Cortex of kidney (tissue), 1 donor: Measurements from ENCODE around the gene APOA5.
"Not testable (repeated sequence)": the region's sequence is repeated elsewhere in the genome, so short reads cannot be mapped to it uniquely, and the experiment has no call there.

Experiments
- DNase-seq: peaks from one replicate; lab custom pipeline; 2025; lab: John Stamatoyannopoulos, UW

APOA5 gene, protein sequence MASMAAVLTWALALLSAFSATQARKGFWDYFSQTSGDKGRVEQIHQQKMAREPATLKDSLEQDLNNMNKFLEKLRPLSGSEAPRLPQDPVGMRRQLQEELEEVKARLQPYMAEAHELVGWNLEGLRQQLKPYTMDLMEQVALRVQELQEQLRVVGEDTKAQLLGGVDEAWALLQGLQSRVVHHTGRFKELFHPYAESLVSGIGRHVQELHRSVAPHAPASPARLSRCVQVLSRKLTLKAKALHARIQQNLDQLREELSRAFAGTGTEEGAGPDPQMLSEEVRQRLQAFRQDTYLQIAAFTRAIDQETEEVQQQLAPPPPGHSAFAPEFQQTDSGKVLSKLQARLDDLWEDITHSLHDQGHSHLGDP

DNA sequence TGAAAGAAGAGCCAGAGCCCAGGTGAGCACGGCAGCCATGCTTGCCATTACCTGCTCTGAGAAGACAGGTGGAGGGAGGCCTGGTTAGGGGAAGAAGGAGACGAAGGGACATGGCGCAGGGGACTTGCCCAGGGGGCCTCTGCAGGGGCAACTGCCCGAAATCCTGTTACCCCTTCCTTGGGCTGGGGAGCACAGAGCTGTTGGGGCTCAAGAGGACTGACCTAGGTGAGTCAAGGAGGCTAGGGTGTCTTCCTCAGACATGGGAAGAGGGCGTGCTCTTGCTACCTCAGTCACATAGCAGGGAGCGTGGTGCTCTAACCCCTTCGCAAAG is at the start of gene APOA5:
APOA5 (minus strand) TSS at position 67 of the 331 bp plus-strand sequence; CDS start at position 48, 19 bp downstream.
- no peak for DNase-seq

DNA sequence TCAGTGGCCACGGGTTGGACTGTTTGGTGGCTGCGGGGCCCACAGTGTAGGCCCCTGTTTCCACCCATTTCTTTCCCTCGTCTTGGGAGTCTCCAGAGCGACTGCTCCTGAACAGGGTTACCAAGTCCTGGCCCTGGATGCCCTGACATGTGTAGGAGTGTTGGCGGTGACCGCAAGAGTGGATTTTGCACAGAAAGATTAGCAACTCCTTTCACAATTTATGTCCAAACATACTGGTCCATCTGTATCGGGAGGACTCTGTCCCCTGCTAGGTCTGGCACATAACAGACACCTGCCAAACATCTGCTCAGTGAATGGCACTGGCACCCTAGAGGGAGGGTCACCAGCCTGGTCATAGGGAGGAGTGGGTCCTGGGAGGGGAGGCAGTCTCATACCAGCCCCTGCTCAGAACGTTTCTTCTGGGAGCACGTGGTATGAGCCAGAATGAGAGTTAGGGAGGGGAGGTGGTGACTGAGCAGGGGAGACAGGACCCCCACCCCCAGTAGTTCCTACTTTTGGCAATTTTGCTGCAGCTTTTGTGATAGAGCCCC is 49.1 kb upstream of the APOA5 start:
- no peak for DNase-seq

DNA sequence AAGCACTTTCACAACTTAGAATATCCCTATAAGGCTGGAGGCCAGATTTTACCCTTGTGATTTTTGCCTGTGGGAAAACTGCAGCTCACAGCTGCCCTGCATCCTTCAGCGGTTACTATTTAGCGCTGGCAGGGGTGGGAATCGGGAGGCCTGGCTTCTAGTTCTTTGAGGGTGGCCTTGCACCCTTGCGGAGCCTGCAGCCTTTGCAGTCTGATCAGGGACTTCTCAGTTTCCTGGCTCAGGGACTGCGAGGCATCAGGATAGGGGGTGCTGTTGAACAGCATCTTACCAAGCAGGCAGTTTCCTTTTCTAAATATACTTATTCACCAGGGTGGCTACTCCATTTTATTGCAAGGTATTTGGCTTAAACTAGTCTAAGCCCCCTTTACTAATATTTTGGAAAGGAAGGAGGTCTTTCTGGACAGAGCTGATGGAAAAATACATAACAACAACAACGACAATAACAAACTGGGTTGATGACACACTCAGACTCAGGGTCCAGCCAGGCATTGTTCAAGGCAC is 48.6 kb upstream of the APOA5 start:
- no peak for DNase-seq

DNA sequence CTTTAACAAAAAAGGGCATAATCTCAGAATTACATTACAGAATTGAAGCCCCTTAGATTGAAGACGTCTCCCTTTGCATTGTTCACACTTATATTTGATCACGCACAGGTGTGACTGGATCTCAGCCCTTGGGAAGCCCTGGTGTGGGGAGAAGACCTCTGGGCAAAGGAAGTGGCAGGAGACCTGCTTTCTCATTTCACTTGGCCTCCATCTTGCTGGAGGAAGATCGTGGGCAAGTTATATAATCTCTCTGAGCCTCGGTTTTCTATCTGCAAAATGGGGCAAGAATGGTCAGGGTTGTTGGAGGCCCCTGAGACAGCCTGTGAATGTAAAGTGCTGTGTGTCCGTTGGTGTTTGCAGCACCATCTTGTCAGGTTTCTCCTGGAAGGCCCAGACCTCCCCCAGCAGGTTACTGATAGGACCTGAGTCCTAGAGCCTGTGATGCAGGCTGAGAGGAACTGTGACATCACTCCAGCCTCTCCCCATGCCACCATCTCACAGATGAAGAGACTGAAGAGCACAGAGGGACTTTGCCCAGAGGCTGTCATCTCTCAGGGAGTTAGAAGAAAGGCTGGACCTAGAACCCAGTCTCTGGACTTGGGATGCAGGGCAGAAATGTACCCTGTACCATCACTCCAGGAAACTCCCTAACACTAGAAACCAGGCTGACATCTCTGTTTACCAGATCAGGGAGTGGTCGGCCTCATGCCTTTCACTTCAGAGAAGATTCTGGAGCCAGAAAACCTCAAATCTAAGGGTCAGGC is 46.8 kb upstream of the APOA5 start:
- no peak for DNase-seq

DNA sequence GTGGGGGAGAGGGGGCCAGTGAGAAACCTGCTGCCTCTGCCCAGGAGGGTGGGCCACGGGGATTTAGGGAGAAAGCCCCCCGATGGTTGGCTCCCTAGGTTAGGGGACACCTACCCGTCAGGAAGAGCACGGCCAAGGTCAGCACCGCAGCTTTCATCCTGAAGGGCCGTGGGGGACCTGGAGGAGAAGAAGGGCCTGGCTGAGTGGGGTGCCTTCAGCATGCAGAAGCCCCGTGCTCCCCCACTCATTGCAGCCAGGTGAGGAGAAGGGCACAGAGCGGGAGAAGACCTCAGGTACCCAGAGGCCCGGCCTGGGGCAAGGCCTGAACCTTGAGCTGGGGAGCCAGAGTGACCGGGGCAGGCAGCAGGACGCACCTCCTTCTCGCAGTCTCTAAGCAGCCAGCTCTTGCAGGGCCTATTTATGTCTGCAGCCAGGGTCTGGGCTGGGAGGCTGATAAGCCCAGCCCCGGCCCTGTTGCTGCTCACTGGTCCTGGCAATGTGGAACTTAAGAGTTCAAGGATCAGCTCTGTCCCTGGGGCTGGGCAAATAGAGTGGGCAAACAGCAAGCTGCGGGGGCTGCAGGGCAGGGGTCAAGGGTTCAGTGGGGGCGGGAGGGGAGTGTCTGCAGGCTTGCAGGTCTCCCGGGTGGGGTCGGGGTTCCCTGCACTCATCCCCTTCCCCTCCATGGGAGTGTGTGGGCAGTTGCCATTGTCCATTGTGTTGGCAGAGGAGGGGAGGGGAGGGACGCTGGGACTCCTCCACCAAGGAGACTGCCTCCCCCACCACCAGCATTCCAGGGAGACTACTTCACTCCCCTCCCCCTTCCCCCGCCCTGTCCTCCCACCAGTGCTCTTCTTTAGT is 45.8 kb upstream of the APOA5 start, which contains the start of gene APOA1:
APOA1 (minus strand) TSS at position 392 of the 861 bp plus-strand sequence; CDS start at position 157, 235 bp downstream.
- DNase-seq: no peak

DNA sequence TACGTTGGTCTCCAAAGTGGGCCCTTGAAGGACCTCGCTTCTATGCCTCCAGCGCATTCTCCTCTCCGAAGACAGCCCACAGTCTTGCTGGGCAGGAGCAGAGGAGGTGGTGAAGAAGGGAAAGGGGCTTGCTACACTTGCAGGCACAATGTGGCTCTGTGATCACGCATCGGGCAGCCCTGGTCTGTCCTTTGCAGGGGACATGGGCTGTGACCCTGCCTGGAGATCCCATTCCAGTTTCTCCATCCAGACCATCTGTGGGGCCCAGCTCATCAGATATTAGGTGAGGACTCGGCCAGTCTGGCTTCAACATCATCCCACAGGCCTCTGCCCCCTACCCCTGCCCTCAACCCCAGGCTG is 44.9 kb upstream of the APOA5 start:
- DNase-seq: no peak

DNA sequence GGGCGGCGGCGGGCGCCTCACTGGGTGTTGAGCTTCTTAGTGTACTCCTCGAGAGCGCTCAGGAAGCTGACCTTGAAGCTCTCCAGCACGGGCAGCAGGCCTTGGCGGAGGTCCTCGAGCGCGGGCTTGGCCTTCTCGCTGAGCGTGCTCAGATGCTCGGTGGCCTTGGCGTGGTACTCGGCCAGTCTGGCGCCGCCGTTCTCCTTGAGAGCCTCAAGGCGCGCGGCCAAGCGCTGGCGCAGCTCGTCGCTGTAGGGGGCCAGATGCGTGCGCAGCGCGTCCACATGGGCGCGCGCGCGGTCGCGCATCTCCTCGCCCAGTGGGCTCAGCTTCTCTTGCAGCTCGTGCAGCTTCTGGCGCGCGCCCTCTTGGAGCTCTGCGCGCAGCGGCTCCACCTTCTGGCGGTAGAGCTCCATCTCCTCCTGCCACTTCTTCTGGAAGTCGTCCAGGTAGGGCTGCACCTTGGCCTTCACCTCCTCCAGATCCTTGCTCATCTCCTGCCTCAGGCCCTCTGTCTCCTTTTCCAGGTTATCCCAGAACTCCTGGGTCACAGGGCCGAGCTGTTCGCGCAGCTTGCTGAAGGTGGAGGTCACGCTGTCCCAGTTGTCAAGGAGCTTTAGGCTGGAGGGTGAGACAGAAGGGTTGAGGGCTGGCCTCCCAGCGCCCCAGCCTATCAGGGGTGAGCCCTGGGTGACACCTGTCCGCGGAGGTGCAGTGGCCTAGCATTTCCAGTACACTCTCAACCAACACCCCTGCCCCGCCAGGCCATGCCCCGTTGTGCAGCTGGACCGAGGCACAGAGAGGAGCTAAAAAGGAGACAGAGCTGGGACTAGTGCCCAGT is 44.3 kb upstream of the APOA5 start:
- DNase-seq: peak; percentile 67

DNA sequence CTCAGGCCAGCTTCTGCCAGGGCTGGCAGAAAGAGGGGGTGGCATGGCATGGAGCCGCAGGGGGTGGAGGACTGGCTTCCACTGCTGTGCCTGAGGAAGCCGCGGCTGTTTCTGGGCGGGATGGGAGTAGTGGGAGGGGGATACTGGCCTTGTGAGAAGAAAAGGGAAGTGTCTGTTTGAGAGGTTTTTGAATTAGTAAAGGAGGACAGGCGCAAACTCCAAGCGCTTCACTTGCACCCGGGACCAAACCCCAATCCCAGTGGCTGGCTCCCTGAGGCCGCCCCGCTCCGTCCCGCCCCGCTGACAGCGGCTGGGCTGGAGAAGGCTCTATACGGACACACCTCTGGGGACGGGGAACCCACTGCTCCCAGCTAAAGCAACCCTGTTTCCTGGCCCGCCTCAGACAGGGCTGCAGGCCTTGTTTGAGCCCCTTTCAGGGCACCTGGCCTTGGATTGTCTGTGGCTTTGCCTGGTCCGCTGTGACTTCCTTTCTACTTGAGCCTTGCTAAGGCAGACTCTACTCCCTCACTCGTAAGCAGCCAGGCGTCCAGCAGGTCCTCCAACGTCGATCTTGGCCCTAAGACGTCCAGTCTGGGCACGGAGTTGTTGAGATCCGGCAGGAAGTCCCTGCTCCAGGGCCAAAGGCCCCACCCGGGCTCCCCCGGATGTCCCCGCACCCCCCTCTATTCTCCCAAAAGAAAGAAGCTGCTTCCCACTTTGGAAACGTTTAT is 43.5 kb upstream of the APOA5 start:
- DNase-seq: no peak

DNA sequence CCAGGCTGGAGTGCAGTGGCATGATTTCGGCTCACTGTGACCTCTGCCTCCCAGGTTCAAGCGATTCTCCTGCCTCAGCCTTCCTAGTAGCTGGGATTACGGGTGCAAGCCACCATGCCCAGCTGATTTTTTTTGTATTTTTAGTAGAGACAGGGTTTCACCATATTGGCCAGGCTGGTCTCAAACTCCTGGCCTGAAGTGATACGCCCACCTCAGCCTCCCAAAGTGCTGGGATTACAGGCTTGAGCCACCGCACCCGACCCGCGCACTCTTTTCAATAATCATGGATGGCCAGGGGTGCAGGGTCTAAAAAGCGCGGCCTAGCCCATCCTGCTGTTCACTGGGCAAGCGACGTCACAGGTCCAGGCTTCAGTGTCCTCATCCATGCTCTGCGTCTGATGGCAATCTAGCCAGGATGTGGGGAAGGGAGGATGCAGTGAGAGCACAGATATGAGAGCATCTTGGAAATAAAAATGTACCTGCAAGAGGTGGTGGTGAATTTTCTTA is 42.9 kb upstream of the APOA5 start:
- not testable (repeated sequence) for DNase-seq

DNA sequence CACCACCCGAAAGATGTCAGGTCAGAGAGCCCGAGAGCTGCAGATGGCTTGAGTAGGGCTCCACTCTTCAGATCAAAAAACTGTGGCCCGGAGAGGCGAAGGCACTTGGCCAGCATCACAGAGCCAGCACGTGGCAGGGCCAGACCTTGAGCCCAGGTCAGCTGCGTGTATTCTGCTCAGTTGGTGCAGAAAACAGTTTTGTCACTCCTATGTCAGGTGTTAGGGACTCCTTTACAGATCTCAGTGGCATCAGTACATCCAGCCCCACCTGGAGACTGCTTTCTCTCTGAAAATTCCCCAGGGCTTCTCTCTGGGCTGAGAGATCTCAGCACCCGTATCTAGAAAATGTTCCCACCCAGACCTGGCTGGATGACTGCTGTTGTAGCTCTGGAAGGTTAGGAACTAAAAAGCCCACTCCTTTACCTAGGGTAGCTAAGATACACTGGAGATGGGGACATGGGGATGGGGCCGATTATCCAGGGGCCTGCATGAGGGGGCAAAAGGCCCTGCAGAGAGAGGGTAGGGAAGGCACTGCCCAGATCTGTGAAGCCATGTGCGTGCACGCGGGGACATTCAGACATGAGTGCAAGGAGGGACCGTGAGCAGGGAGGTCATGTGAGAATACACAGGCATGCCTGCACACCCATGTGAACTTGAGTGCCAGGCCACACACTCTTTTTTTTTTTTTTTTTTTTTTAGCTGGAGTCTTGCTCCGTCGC is 42.3 kb upstream of the APOA5 start:
- DNase-seq: no peak

DNA sequence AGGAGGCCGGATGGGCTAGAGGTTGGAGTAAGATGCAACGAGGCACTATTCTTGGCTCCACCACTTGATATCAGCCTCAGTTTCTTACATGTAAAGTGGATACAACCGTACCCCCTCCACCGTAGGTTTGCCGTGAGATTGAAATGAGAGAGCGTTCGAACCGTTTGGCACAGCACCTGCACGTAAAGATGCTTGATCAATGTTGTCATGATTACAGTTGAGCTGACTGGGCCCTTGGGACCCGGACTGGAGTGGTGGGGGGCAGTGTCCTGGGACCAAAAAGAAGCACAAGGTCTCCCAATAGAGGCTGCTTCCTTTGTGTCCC is 41.8 kb upstream of the APOA5 start:
- no peak for DNase-seq

DNA sequence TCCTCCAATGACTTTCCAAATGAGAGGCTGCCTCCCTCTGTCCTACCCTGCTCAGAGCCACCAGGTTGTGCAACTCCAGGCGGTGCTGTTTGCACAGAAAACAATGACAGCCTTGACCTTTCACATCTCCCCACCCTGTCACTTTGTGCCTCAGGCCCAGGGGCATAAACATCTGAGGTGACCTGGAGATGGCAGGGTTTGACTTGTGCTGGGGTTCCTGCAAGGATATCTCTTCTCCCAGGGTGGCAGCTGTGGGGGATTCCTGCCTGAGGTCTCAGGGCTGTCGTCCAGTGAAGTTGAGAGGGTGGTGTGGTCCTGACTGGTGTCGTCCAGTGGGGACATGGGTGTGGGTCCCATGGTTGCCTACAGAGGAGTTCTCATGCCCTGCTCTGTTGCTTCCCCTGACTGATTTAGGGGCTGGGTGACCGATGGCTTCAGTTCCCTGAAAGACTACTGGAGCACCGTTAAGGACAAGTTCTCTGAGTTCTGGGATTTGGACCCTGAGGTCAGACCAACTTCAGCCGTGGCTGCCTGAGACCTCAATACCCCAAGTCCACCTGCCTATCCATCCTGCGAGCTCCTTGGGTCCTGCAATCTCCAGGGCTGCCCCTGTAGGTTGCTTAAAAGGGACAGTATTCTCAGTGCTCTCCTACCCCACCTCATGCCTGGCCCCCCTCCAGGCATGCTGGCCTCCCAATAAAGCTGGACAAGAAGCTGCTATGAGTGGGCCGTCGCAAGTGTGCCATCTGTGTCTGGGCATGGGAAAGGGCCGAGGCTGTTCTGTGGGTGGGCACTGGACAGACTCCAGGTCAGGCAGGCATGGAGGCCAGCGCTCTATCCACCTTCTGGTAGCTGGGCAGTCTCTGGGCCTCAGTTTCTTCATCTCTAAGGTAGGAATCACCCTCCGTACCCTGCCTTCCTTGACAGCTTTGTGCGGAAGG is 40.9 kb upstream of the APOA5 start:
- DNase-seq: no peak

DNA sequence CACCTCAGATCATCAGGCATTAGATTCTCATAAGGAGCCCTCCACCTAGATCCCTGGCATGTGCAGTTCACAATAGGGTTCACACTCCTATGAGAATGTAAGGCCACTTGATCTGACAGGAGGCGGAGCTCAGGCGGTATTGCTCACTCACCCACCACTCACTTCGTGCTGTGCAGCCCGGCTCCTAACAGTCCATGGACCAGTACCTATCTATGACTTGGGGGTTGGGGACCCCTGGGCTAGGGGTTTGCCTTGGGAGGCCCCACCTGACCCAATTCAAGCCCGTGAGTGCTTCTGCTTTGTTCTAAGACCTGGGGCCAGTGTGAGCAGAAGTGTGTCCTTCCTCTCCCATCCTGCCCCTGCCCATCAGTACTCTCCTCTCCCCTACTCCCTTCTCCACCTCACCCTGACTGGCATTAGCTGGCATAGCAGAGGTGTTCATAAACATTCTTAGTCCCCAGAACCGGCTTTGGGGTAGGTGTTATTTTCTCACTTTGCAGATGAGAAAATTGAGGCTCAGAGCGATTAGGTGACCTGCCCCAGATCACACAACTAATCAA is 40.2 kb upstream of the APOA5 start:
- DNase-seq: no peak

DNA sequence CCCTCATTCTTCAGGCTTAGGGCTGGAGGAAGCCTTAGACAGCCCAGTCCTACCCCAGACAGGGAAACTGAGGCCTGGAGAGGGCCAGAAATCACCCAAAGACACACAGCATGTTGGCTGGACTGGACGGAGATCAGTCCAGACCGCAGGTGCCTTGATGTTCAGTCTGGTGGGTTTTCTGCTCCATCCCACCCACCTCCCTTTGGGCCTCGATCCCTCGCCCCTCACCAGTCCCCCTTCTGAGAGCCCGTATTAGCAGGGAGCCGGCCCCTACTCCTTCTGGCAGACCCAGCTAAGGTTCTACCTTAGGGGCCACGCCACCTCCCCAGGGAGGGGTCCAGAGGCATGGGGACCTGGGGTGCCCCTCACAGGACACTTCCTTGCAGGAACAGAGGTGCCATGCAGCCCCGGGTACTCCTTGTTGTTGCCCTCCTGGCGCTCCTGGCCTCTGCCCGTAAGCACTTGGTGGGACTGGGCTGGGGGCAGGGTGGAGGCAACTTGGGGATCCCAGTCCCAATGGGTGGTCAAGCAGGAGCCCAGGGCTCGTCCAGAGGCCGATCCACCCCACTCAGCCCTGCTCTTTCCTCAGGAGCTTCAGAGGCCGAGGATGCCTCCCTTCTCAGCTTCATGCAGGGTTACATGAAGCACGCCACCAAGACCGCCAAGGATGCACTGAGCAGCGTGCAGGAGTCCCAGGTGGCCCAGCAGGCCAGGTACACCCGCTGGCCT is 38.7 kb upstream of the APOA5 start:
- no peak for DNase-seq

DNA sequence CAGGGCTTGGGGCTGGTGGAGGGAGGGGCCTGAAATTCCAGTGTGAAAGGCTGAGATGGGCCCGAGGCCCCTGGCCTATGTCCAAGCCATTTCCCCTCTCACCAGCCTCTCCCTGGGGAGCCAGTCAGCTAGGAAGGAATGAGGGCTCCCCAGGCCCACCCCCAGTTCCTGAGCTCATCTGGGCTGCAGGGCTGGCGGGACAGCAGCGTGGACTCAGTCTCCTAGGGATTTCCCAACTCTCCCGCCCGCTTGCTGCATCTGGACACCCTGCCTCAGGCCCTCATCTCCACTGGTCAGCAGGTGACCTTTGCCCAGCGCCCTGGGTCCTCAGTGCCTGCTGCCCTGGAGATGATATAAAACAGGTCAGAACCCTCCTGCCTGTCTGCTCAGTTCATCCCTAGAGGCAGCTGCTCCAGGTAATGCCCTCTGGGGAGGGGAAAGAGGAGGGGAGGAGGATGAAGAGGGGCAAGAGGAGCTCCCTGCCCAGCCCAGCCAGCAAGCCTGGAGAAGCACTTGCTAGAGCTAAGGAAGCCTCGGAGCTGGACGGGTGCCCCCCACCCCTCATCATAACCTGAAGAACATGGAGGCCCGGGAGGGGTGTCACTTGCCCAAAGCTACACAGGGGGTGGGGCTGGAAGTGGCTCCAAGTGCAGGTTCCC is 38.0 kb upstream of the APOA5 start, which contains the start of gene APOC3:
APOC3 (plus strand) TSS at position 383 of the 659 bp plus-strand sequence. CDS start 676 bp downstream, outside the sequence.
- no peak for DNase-seq

DNA sequence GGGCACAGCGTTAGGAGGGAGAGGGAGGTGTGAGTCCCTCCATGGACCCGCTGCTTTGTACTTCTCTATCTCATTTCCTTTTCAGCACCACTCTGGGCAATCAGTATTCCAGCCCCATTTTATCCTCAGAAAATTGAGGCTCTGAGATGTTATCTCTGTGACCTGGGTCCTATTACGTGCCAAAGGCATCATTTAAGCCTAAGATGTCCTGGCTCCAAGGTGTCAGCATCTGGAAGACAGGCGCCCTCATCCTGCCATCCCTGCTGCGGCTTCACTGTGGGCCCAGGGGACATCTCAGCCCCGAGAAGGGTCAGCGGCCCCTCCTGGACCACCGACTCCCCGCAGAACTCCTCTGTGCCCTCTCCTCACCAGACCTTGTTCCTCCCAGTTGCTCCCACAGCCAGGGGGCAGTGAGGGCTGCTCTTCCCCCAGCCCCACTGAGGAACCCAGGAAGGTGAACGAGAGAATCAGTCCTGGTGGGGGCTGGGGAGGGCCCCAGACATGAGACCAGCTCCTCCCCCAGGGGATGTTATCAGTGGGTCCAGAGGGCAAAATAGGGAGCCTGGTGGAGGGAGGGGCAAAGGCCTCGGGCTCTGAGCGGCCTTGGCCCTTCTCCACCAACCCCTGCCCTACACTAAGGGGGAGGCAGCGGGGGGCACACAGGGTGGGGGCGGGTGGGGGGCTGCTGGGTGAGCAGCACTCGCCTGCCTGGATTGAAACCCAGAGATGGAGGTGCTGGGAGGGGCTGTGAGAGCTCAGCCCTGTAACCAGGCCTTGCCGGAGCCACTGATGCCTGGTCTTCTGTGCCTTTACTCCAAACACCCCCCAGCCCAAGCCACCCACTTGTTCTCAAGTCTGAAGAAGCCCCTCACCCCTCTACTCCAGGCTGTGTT is 37.2 kb upstream of the APOA5 start:
- DNase-seq: no peak
